ENCODE results near the gene DES.

The DES gene

DNA sequence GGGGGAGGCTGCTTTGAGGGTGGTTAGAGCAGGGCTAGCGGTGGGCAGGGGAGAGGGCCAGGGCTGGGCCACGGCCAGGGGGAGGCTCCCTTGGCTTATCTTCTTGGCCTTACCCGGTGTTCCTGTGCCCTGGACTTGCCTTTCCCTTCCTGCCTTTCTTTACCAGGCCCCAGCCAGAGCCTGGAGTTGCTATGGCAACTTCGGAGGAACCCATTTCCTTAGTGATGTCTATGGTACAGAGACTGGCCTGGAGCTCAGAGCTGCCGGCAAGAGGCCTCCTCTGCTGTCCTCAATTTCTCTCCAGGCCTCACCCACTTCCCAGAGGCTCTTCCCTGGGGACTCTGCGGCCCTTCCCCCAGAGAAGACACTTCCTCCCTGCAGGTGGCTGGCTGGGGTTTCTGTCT is 27.9 kb downstream of the DES start:
- Histone ChIP-seq H3K9me3 (no peaks in the 10 kb centered on the region), H3K27me3 (no peaks in the 10 kb centered on the region), H3K36me3 (peaks cover 10 to 41% (median 34%) of the 10 kb centered on the region in 3 donors), H3K4me3 (peak overlapping the region; percentile 77 to 85), H3K4me1 (peaks cover 0 to 88% (median 81%) of the 10 kb centered on the region in 4 donors), H3K27ac (peak overlapping the region; percentile 96 to 97)
- intact Hi-C loops (cut with DNase I; ENCODE audit: low total_unique reads) = no loop called here
- TF ChIP-seq, protein P1, sequence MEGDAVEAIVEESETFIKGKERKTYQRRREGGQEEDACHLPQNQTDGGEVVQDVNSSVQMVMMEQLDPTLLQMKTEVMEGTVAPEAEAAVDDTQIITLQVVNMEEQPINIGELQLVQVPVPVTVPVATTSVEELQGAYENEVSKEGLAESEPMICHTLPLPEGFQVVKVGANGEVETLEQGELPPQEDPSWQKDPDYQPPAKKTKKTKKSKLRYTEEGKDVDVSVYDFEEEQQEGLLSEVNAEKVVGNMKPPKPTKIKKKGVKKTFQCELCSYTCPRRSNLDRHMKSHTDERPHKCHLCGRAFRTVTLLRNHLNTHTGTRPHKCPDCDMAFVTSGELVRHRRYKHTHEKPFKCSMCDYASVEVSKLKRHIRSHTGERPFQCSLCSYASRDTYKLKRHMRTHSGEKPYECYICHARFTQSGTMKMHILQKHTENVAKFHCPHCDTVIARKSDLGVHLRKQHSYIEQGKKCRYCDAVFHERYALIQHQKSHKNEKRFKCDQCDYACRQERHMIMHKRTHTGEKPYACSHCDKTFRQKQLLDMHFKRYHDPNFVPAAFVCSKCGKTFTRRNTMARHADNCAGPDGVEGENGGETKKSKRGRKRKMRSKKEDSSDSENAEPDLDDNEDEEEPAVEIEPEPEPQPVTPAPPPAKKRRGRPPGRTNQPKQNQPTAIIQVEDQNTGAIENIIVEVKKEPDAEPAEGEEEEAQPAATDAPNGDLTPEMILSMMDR (IDR thresholded peaks at IDR 0.05) = no peak
- peak; percentile 78 to 94 for DNase-seq

DNA sequence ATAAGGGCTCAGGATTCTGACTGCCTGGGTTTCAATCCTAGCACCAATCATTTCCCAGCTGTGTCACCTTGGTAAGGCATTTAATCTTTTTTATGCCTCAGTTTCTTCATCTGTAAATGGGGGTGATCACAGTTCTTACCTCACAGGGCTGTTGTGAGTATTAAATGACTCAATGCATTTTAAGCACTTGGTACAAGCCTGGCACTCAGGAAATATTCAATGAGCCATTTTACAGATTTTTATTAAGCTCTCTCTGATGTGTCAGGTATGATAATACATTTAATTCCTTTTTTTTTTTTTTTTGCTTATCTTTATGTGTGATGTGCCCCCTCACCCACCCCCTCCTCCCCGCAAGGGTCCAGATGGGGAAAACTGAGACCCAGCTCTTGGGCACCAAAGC is 28.5 kb downstream of the DES start:
- peaks cover 10 to 44% (median 35%) of the 10 kb centered on the region in 3 donors for H3K36me3 ChIP-seq
- no peaks in the 10 kb centered on the region for H3K9me3 ChIP-seq
- peaks cover 0 to 89% (median 82%) of the 10 kb centered on the region in 4 donors for H3K4me1 ChIP-seq
- TF ChIP-seq, protein P1 (IDR thresholded peaks at IDR 0.05) = no peak
- H3K4me3 ChIP-seq = peak overlapping the region; percentile 77 to 85
- no peaks in the 10 kb centered on the region for H3K27me3 ChIP-seq
- no peak for DNase-seq
- H3K27ac ChIP-seq = peak overlapping the region; percentile 96 to 97
- intact Hi-C loops (cut with DNase I; ENCODE audit: low total_unique reads) = no loop called here

DNA sequence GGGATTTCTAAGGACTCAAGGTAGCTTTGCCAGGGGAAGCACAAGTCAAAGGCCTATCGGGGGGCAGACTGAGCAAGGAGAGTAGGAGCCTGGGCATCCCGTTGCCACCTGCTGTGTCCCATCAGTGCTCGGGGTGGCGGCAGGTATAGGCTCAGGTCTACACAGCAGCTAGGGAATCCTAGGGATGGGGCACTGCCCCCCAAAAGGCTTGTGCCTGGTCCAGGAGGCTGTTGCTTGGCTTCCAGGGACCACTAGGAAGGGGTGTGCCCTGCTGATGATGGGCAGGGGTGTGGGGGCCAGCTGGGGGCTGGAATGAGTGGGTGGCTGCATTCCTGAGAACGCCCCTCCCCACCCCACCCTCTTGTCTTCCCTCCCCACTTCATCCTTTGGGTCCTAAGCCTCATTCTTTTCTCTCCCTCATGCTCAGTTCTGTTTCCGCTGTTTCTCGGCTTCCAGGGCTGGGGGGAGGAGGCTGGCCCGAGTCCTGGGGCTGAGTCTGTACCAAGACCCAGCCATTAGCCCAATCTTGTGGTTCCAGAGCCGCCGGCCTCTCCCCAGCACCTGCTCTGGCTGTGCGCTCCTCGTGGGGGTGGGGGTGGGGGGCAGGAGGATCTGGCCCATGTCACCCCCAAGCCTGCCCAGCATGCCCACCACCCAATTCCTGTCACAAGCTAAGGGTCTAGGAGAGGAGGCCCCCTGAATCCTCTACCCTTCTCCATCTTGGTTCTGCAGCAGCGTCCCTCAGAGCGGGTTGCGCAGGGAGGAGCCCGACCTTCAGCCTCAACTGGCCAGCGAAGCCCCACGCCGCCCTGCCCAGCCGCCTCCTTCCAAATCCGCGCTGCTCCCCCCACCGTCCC is 29.3 kb downstream of the DES start:
- intact Hi-C loops (cut with DNase I; ENCODE audit: low total_unique reads) = no loop called here
- no peaks in the 10 kb centered on the region for H3K9me3 ChIP-seq
- TF ChIP-seq, protein P1 (IDR thresholded peaks at IDR 0.05) = no peak
- H3K27me3 ChIP-seq = no peaks in the 10 kb centered on the region
- peaks cover 10 to 44% (median 35%) of the 10 kb centered on the region in 3 donors for H3K36me3 ChIP-seq
- peak overlapping the region; percentile 96 to 97 for H3K27ac ChIP-seq
- DNase-seq = peak in 1 of 2 donors; percentile 86
- H3K4me3 ChIP-seq = peak overlapping the region; percentile 77 to 85
- peaks cover 0 to 95% (median 89%) of the 10 kb centered on the region in 4 donors for H3K4me1 ChIP-seq

DNA sequence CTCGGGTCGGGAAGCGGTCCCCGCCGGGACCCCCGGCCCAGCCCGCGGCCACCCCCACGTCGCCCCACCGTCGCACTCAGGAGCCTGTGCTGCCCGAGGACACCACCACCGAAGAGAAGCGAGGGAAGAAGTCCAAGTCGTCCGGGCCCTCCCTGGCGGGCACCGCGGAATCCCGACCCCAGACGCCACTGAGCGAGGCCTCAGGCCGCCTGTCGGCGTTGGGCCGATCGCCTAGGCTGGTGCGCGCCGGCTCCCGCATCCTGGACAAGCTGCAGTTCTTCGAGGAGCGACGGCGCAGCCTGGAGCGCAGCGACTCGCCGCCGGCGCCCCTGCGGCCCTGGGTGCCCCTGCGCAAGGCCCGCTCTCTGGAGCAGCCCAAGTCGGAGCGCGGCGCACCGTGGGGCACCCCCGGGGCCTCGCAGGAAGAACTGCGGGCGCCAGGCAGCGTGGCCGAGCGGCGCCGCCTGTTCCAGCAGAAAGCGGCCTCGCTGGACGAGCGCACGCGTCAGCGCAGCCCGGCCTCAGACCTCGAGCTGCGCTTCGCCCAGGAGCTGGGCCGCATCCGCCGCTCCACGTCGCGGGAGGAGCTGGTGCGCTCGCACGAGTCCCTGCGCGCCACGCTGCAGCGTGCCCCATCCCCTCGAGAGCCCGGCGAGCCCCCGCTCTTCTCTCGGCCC is 30.1 kb downstream of the DES start:
- Histone ChIP-seq H3K4me3 (peak overlapping the region; percentile 77 to 85), H3K27me3 (no peaks in the 10 kb centered on the region), H3K4me1 (peaks cover 0 to 95% (median 90%) of the 10 kb centered on the region in 4 donors), H3K36me3 (peaks cover 10 to 40% (median 35%) of the 10 kb centered on the region in 3 donors), H3K9me3 (no peaks in the 10 kb centered on the region), H3K27ac (peak overlapping the region; percentile 96 to 97)
- intact Hi-C loops (cut with DNase I; ENCODE audit: low total_unique reads) = no loop called here
- DNase-seq = peak in 1 of 2 donors; percentile 60
- TF ChIP-seq, protein P1 (IDR thresholded peaks at IDR 0.05) = no peak

DNA sequence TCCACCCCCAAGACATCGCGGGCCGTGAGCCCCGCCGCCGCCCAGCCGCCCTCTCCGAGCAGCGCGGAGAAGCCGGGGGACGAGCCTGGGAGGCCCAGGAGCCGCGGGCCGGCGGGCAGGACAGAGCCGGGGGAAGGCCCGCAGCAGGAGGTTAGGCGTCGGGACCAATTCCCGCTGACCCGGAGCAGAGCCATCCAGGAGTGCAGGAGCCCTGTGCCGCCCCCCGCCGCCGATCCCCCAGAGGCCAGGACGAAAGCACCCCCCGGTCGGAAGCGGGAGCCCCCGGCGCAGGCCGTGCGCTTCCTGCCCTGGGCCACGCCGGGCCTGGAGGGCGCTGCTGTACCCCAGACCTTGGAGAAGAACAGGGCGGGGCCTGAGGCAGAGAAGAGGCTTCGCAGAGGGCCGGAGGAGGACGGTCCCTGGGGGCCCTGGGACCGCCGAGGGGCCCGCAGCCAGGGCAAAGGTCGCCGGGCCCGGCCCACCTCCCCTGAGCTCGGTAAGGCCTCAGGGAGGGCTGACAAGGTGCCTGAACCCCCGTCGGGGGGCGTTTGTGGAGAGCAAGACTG is 30.7 kb downstream of the DES start:
- Histone ChIP-seq H3K27ac (peak overlapping the region; percentile 96 to 97), H3K27me3 (no peaks in the 10 kb centered on the region), H3K9me3 (no peaks in the 10 kb centered on the region), H3K36me3 (peaks cover 10 to 38% (median 35%) of the 10 kb centered on the region in 3 donors), H3K4me3 (peak overlapping the region; percentile 77 to 85), H3K4me1 (peaks cover 0 to 95% (median 87%) of the 10 kb centered on the region in 4 donors)
- DNase-seq = peak in 1 of 2 donors; percentile 65
- intact Hi-C loops (cut with DNase I; ENCODE audit: low total_unique reads) = no loop called here
- TF ChIP-seq, protein P1 (IDR thresholded peaks at IDR 0.05) = no peak
